ENCODE results near the gene HRH1.
"Not testable (repeated sequence)": the region's sequence is repeated elsewhere in the genome, so short reads cannot be mapped to it uniquely, and the experiment has no call there.

DNA sequence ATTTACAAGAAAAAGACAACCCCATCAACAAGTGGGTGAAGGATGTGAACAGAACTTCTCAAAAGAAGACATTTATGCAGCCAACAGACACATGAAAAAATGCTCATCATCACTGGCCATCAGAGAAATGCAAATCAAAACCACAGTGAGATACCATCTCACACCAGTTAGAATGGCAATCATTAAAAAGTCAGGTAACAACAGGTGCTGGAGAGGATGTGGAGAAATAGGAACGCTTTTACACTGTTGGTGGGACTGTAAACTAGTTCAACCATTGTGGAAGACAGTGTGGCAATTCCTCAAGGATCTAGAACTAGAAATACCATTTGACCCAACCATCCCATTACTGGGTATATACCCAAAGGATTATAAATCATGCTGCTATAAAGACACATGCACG is 41.0 kb upstream of the HRH1 start:
- TF ChIP-seq, protein P1, sequence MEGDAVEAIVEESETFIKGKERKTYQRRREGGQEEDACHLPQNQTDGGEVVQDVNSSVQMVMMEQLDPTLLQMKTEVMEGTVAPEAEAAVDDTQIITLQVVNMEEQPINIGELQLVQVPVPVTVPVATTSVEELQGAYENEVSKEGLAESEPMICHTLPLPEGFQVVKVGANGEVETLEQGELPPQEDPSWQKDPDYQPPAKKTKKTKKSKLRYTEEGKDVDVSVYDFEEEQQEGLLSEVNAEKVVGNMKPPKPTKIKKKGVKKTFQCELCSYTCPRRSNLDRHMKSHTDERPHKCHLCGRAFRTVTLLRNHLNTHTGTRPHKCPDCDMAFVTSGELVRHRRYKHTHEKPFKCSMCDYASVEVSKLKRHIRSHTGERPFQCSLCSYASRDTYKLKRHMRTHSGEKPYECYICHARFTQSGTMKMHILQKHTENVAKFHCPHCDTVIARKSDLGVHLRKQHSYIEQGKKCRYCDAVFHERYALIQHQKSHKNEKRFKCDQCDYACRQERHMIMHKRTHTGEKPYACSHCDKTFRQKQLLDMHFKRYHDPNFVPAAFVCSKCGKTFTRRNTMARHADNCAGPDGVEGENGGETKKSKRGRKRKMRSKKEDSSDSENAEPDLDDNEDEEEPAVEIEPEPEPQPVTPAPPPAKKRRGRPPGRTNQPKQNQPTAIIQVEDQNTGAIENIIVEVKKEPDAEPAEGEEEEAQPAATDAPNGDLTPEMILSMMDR (IDR thresholded peaks at IDR 0.05) = not testable (repeated sequence)
- not testable (repeated sequence) for TF ChIP-seq POLR2A (IDR thresholded peaks at IDR 0.05)

Measured in heart left ventricle (tissue), 13 donors.